DOHH2 (cell line): ENCODE results near the gene EPB41L4B.
A peak's percentile ranks its signal among the peaks of the same experiment; 100 is the strongest.

Experiments
- H3F3A ChIP-seq: fragments of 200-600 bp; sonication (generic), shearing (Covaris generic); 2 replicates; pipeline ENCODE4 v1.6.0; 2016; ENCODE audit warnings: antibody characterized with exemption, mild to moderate bottlenecking; ENCODE audit not compliant: control insufficient read depth, insufficient read depth
- H3K27ac ChIP-seq: fragments of 200-600 bp; sonication (generic); 2 replicates; pipeline ENCODE4 v1.5.1; 2014; ENCODE audit warnings: low read depth, mild to moderate bottlenecking, low read length, moderate library complexity
- H3K27me3 ChIP-seq: fragments of 200-600 bp; sonication (generic); 2 replicates; pipeline ENCODE4 v1.6.1; 2014; ENCODE audit warnings: mild to moderate bottlenecking, low read length, mixed read lengths; ENCODE audit not compliant: control insufficient read depth
- H3K36me3 ChIP-seq: fragments of 200-600 bp; sonication (generic); 2 replicates; pipeline ENCODE4 v1.6.1; 2014; ENCODE audit warnings: mild to moderate bottlenecking, low read length, moderate library complexity, mixed read lengths; ENCODE audit not compliant: control insufficient read depth
- H3K4me1 ChIP-seq: fragments of 200-600 bp; sonication (generic); 2 replicates; pipeline ENCODE4 v1.6.1; 2014; ENCODE audit warnings: mild to moderate bottlenecking, low read length, mixed read lengths; ENCODE audit not compliant: control insufficient read depth
- H3K4me2 ChIP-seq: fragments of 200-600 bp; sonication (generic); 2 replicates; pipeline ENCODE4 v1.6.0; 2014; ENCODE audit warnings: mild to moderate bottlenecking, low read length, moderate library complexity
- H3K4me3 ChIP-seq: fragments of 200-600 bp; sonication (generic); 2 replicates; pipeline ENCODE4 v1.5.1; 2014; ENCODE audit warnings: mild to moderate bottlenecking, low read length, mixed read lengths
- H3K79me2 ChIP-seq: fragments of 200-600 bp; sonication (generic); 2 replicates; pipeline ENCODE4 v1.6.1; 2014; ENCODE audit warnings: mild to moderate bottlenecking, low read length, mixed read lengths; ENCODE audit not compliant: control insufficient read depth
- H3K9me2 ChIP-seq: fragments of 200-600 bp; sonication (generic); replicated peaks from 2 replicates; pipeline ENCODE4 v1.6.1; 2014; ENCODE audit warnings: mild to moderate bottlenecking, low read length, mixed read lengths; ENCODE audit not compliant: control insufficient read depth
- H3K9me3 ChIP-seq: fragments of 200-600 bp; sonication (generic); 2 replicates; pipeline ENCODE4 v1.6.1; 2014; ENCODE audit warnings: antibody characterized with exemption, low read length, mixed read lengths; ENCODE audit not compliant: control insufficient read depth, insufficient read depth
- H4K20me1 ChIP-seq: fragments of 200-600 bp; sonication (generic); 2 replicates; pipeline ENCODE4 v1.6.0; 2014; ENCODE audit warnings: low read depth, mild to moderate bottlenecking, antibody characterized with exemption, low read length, moderate library complexity; ENCODE audit not compliant: control insufficient read depth, insufficient read depth
- CTCF ChIP-seq: fragments of 200-600 bp; sonication (generic); IDR thresholded peaks from one replicate; pipeline ENCODE4 v1.5.1; 2014; ENCODE audit warnings: antibody characterized with exemption, mild to moderate bottlenecking, low read depth, low read length; ENCODE audit not compliant: poor library complexity, severe bottlenecking
- EZH2phosphoT487 ChIP-seq: fragments of 200-600 bp; sonication (generic); IDR thresholded peaks from 2 replicates; pipeline ENCODE4 v1.6.1; 2017; ENCODE audit warnings: borderline replicate concordance, mild to moderate bottlenecking, antibody characterized with exemption, low read length, moderate library complexity, mixed read lengths

Gene EPB41L4B

GRCh38 chr9:109244179-109245132, 76.4 kb downstream of the EPB41L4B start:
- TF ChIP-seq EZH2phosphoT487 (no peak), CTCF (peak; percentile 82)
- Histone ChIP-seq H3K9me2 (no peaks in the 10 kb centered on the region), H3K27me3 (peaks cover 10% of the 10 kb centered on the region; the same call in 1 of the 2 replicates), H3K36me3 (no peaks in the 10 kb centered on the region), H3K79me2 (no peaks in the 10 kb centered on the region), H3K9me3 (no peaks in the 10 kb centered on the region), H3K4me3 (no peak overlapping the region), H3F3A (no peaks in the 10 kb centered on the region), H4K20me1 (no peaks in the 10 kb centered on the region), H3K4me2 (no peak overlapping the region), H3K27ac (no peak overlapping the region), H3K4me1 (no peaks in the 10 kb centered on the region)

- TF ChIP-seq CTCF (no peak), EZH2phosphoT487 (no peak)
- Histone ChIP-seq H4K20me1 (no peaks in the 10 kb centered on the region), H3K9me2 (no peaks in the 10 kb centered on the region), H3K9me3 (no peaks in the 10 kb centered on the region), H3K4me2 (no peak overlapping the region), H3K27ac (no peak overlapping the region), H3K36me3 (no peaks in the 10 kb centered on the region), H3K79me2 (no peaks in the 10 kb centered on the region), H3K4me3 (no peak overlapping the region), H3K4me1 (no peaks in the 10 kb centered on the region), H3F3A (no peaks in the 10 kb centered on the region), H3K27me3 (peaks cover 7% of the 10 kb centered on the region; the same call in 1 of the 2 replicates)
Measured at GRCh38 chr9:109242741-109243140, 78.1 kb downstream of the EPB41L4B start.

GRCh38 chr9:109242014-109242413, 78.8 kb downstream of the EPB41L4B start:
- no peaks in the 10 kb centered on the region for H4K20me1 ChIP-seq
- H3K9me2 ChIP-seq = no peaks in the 10 kb centered on the region
- H3K4me3 ChIP-seq = no peak overlapping the region
- H3F3A ChIP-seq = no peaks in the 10 kb centered on the region
- no peak overlapping the region for H3K4me2 ChIP-seq
- no peaks in the 10 kb centered on the region for H3K4me1 ChIP-seq
- TF ChIP-seq CTCF (no peak), EZH2phosphoT487 (no peak)
- no peaks in the 10 kb centered on the region for H3K36me3 ChIP-seq
- H3K27me3 ChIP-seq = peaks cover 9% of the 10 kb centered on the region; the same call in 1 of the 2 replicates
- H3K79me2 ChIP-seq = no peaks in the 10 kb centered on the region
- no peaks in the 10 kb centered on the region for H3K9me3 ChIP-seq
- H3K27ac ChIP-seq = no peak overlapping the region
